ENCODE results near the gene STN1. TPM values are rescaled to one million over a fixed set of nuclear protein-coding genes. Genes with fewer than 3 reads are reported as not detected.
A peak's percentile ranks its signal among the peaks of the same experiment; 100 is the strongest.

Gene STN1
- 26.9 and 27.4 TPM in 2 replicates for total RNA-seq (2014; rRNA removed; shearing (Covaris generic))

GRCh38 chr10:103918053-103918846 lies at the start of gene STN1:
Gene STN1, minus strand, starts transcription at chr10:103918184. Its CDS starts 590 bp downstream, at chr10:103917594.
- peaks cover 23% of the 10 kb centered on the region for H3K4me1 ChIP-seq (replicated peaks)
- DNase-seq (ENCODE audit: low read depth in 1 of 2, low spot score in 2 of 2), result peak; percentile 86 to 99

GRCh38 chr10:103967448-103968071 lies 49.6 kb upstream of the STN1 start:
- Histone ChIP-seq H3K4me1 (replicated peaks) (peaks cover 21% of the 10 kb centered on the region), H3K9me3 (replicated peaks) (peaks cover 3% of the 10 kb centered on the region; the same call in 1 of the 2 replicates), H3K27ac (peak overlapping the region; percentile 88), H3K27me3 (replicated peaks) (no peaks in the 10 kb centered on the region), H3K36me3 (peaks cover 14% of the 10 kb centered on the region), H3K4me3 (peak overlapping the region; percentile 100)
- DNase-seq (ENCODE audit: low read depth in 1 of 2, low spot score in 2 of 2), result peak in 1 of 2 experiments; percentile 45

More at GRCh38 chr10:103918053-103918846, at the start of gene STN1:
- H3K36me3 ChIP-seq, result peaks cover 7% of the 10 kb centered on the region; the same call in 1 of the 2 replicates
- peak within 1 kb of the TSS; percentile 62 for H3K4me3 ChIP-seq
- peak within 1 kb of the TSS; percentile 84 for H3K27ac ChIP-seq
- H3K9me3 ChIP-seq (replicated peaks), result no peaks in the 10 kb centered on the region
- no peaks in the 10 kb centered on the region for H3K27me3 ChIP-seq (replicated peaks)

GRCh38 chr10:103966671-103967447 lies 48.9 kb upstream of the STN1 start, which contains the start of gene SLK:
Gene SLK, plus strand, starts transcription at chr10:103967140. Its CDS starts 606 bp downstream, at chr10:103967746.
- peaks cover 3% of the 10 kb centered on the region; the same call in 1 of the 2 replicates for H3K9me3 ChIP-seq (replicated peaks)
- peak; percentile 80 to 87 for DNase-seq (ENCODE audit: low read depth in 1 of 2, low spot score in 2 of 2)
- peak within 1 kb of the TSS; percentile 100 for H3K4me3 ChIP-seq
- H3K27ac ChIP-seq, result peak within 1 kb of the TSS; percentile 88
- no peaks in the 10 kb centered on the region for H3K27me3 ChIP-seq (replicated peaks)
- peaks cover 21% of the 10 kb centered on the region for H3K4me1 ChIP-seq (replicated peaks)
- H3K36me3 ChIP-seq, result peaks cover 14% of the 10 kb centered on the region

GRCh38 chr10:103960103-103960502 lies 42.1 kb upstream of the STN1 start:
- Histone ChIP-seq H3K27me3 (replicated peaks) (peaks cover 18% of the 10 kb centered on the region), H3K4me1 (replicated peaks) (no peaks in the 10 kb centered on the region), H3K9me3 (replicated peaks) (no peaks in the 10 kb centered on the region), H3K27ac (no peak overlapping the region), H3K36me3 (no peaks in the 10 kb centered on the region), H3K4me3 (no peak overlapping the region)
- DNase-seq (ENCODE audit: low read depth in 1 of 2, low spot score in 2 of 2), result no peak

GRCh38 chr10:103958996-103959395 lies 41.0 kb upstream of the STN1 start:
- Histone ChIP-seq H3K4me3 (no peak overlapping the region), H3K4me1 (replicated peaks) (no peaks in the 10 kb centered on the region), H3K27ac (no peak overlapping the region), H3K9me3 (replicated peaks) (no peaks in the 10 kb centered on the region), H3K27me3 (replicated peaks) (peaks cover 18% of the 10 kb centered on the region), H3K36me3 (no peaks in the 10 kb centered on the region)
- DNase-seq (ENCODE audit: low read depth in 1 of 2, low spot score in 2 of 2), result no peak

- no peak overlapping the region for H3K4me3 ChIP-seq
- peaks cover 7% of the 10 kb centered on the region for H3K27me3 ChIP-seq (replicated peaks)
- no peaks in the 10 kb centered on the region for H3K4me1 ChIP-seq (replicated peaks)
- no peak for DNase-seq (ENCODE audit: low read depth in 1 of 2, low spot score in 2 of 2)
- H3K27ac ChIP-seq, result no peak overlapping the region
- no peaks in the 10 kb centered on the region for H3K36me3 ChIP-seq
- no peaks in the 10 kb centered on the region for H3K9me3 ChIP-seq (replicated peaks)
Measured at GRCh38 chr10:103954543-103954942, 36.6 kb upstream of the STN1 start.

GRCh38 chr10:103951942-103952341 lies 34.0 kb upstream of the STN1 start:
- no peak overlapping the region for H3K27ac ChIP-seq
- H3K9me3 ChIP-seq (replicated peaks), result no peaks in the 10 kb centered on the region
- H3K27me3 ChIP-seq (replicated peaks), result no peaks in the 10 kb centered on the region
- H3K4me1 ChIP-seq (replicated peaks), result no peaks in the 10 kb centered on the region
- DNase-seq (ENCODE audit: low read depth in 1 of 2, low spot score in 2 of 2), result no peak
- no peak overlapping the region for H3K4me3 ChIP-seq
- H3K36me3 ChIP-seq, result no peaks in the 10 kb centered on the region

GRCh38 chr10:103951183-103951582 lies 33.2 kb upstream of the STN1 start:
- Histone ChIP-seq H3K4me1 (replicated peaks) (no peaks in the 10 kb centered on the region), H3K4me3 (no peak overlapping the region), H3K9me3 (replicated peaks) (no peaks in the 10 kb centered on the region), H3K27me3 (replicated peaks) (no peaks in the 10 kb centered on the region), H3K27ac (no peak overlapping the region), H3K36me3 (no peaks in the 10 kb centered on the region)
- no peak for DNase-seq (ENCODE audit: low read depth in 1 of 2, low spot score in 2 of 2)

- H3K4me1 ChIP-seq (replicated peaks), result no peaks in the 10 kb centered on the region
- H3K27ac ChIP-seq, result no peak overlapping the region
- no peaks in the 10 kb centered on the region for H3K36me3 ChIP-seq
- H3K9me3 ChIP-seq (replicated peaks), result no peaks in the 10 kb centered on the region
- no peak for DNase-seq (ENCODE audit: low read depth in 1 of 2, low spot score in 2 of 2)
- peaks cover 4% of the 10 kb centered on the region for H3K27me3 ChIP-seq (replicated peaks)
- H3K4me3 ChIP-seq, result no peak overlapping the region
Measured at GRCh38 chr10:103949728-103950127, 31.7 kb upstream of the STN1 start.

- Histone ChIP-seq H3K27me3 (replicated peaks) (peaks cover 5% of the 10 kb centered on the region), H3K9me3 (replicated peaks) (no peaks in the 10 kb centered on the region), H3K4me3 (no peak overlapping the region), H3K27ac (no peak overlapping the region), H3K36me3 (no peaks in the 10 kb centered on the region), H3K4me1 (replicated peaks) (no peaks in the 10 kb centered on the region)
- no peak for DNase-seq (ENCODE audit: low read depth in 1 of 2, low spot score in 2 of 2)
Measured at GRCh38 chr10:103947799-103948516, 30.0 kb upstream of the STN1 start.

GRCh38 chr10:103942866-103943265 lies 24.9 kb upstream of the STN1 start:
- Histone ChIP-seq H3K27ac (no peak overlapping the region), H3K27me3 (replicated peaks) (peaks cover 17% of the 10 kb centered on the region), H3K4me1 (replicated peaks) (no peaks in the 10 kb centered on the region), H3K4me3 (no peak overlapping the region), H3K9me3 (replicated peaks) (no peaks in the 10 kb centered on the region), H3K36me3 (no peaks in the 10 kb centered on the region)
- no peak for DNase-seq (ENCODE audit: low read depth in 1 of 2, low spot score in 2 of 2)

GRCh38 chr10:103941801-103942200 lies 23.8 kb upstream of the STN1 start:
- Histone ChIP-seq H3K27ac (no peak overlapping the region), H3K36me3 (no peaks in the 10 kb centered on the region), H3K4me1 (replicated peaks) (no peaks in the 10 kb centered on the region), H3K9me3 (replicated peaks) (no peaks in the 10 kb centered on the region), H3K27me3 (replicated peaks) (peaks cover 17% of the 10 kb centered on the region), H3K4me3 (no peak overlapping the region)
- DNase-seq (ENCODE audit: low read depth in 1 of 2, low spot score in 2 of 2), result no peak

GRCh38 chr10:103939522-103939921 lies 21.5 kb upstream of the STN1 start:
- H3K27me3 ChIP-seq (replicated peaks), result peaks cover 12% of the 10 kb centered on the region
- no peak overlapping the region for H3K27ac ChIP-seq
- H3K36me3 ChIP-seq, result no peaks in the 10 kb centered on the region
- no peak for DNase-seq (ENCODE audit: low read depth in 1 of 2, low spot score in 2 of 2)
- no peak overlapping the region for H3K4me3 ChIP-seq
- H3K9me3 ChIP-seq (replicated peaks), result no peaks in the 10 kb centered on the region
- H3K4me1 ChIP-seq (replicated peaks), result no peaks in the 10 kb centered on the region
